Measurements from ENCODE around the gene CLTA.

The CLTA gene, protein sequence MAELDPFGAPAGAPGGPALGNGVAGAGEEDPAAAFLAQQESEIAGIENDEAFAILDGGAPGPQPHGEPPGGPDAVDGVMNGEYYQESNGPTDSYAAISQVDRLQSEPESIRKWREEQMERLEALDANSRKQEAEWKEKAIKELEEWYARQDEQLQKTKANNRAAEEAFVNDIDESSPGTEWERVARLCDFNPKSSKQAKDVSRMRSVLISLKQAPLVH

DNA sequence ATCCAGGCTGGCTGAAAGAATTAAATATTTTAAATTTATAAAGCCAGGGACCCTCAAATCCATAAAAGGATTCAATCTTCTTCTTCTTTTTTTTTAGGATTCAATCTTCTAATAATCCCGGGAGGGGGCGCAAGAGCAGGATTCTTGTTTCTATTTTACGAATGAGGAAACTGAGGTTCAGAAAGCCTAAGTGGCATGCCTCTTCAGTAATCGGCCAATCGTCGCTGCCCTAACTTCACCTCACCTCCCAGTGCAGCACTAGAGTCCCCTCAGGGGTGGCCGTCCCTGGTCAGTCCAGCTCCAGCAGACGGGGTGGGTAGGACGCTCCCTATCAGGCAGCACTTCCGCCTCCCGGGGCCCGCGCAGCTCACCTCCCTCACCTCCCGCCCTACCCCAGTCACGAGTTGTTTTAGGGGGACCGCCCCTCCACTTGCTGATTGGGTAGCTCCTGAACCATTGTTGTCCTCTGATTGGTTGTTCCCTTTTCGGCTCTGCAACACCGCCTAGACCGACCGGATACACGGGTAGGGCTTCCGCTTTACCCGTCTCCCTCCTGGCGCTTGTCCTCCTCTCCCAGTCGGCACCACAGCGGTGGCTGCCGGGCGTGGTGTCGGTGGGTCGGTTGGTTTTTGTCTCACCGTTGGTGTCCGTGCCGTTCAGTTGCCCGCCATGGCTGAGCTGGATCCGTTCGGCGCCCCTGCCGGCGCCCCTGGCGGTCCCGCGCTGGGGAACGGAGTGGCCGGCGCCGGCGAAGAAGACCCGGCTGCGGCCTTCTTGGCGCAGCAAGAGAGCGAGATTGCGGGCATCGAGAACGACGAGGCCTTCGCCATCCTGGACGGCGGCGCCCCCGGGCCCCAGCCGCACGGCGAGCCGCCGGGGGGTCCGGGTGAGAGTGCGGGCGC is at the start of gene CLTA:
CLTA (plus strand) TSS at position 534 of the 902 bp plus-strand sequence; CDS start at position 670, 136 bp downstream.
- peak; percentile 49 for TF ChIP-seq CTCF (IDR thresholded peaks at IDR 0.05; ENCODE audit: low read depth, low read length)
- H3K4me3 ChIP-seq (ENCODE audit: low read depth, low read length), result peak within 1 kb of the TSS; percentile 80

DNA sequence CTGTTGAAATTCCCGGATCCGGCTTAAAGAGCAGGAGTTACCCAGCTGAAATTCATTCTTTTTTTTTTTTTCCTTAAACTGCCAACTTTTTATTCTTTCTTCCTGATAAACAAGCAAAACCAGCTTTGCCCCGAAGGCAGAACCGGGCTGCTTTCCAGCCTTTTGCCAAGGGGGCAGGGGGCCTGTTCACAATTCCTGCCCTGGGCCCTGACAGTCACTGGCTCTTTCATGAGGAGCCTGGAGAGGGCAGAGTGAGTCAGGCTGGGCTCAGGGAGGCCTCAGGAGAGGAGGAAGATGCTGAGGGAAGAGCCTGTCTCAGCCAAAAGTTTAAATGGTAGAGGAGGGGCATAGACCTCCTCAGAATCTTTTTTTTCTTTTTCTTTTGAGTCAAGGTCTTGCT is 49.4 kb upstream of the CLTA start:
- H3K4me3 ChIP-seq (ENCODE audit: low read depth, low read length), result no peak overlapping the region
- TF ChIP-seq CTCF (IDR thresholded peaks at IDR 0.05; ENCODE audit: low read depth, low read length), result peak; percentile 43

DNA sequence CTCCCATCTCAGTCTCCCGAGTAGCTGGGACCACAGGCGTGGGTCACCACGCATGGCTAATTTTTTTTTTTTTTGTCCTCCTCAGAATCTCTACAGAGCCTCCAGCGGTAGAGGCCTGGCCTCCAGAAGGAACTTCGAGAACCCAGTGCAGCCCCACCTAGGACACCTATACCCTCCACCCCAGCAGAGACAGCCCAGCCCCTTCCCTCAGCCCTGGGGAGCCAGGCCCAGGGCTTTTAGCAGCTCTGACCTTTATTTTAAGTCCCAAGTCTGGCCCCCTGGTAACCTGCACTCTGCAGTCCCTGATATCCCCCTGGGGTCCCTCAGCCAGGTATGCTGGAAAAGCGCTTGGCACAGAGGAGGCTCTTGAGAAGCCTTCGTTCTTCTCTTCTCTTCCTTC is 49.0 kb upstream of the CLTA start:
- no peak overlapping the region for H3K4me3 ChIP-seq (ENCODE audit: low read depth, low read length)
- TF ChIP-seq CTCF (IDR thresholded peaks at IDR 0.05; ENCODE audit: low read depth, low read length), result no peak

- no peak overlapping the region for H3K4me3 ChIP-seq (ENCODE audit: low read depth, low read length)
- no peak for TF ChIP-seq CTCF (IDR thresholded peaks at IDR 0.05; ENCODE audit: low read depth, low read length)
Observed at GRCh38 chr9:36142510-36143244, 48.0 kb upstream of the CLTA start.

- no peak overlapping the region for H3K4me3 ChIP-seq (ENCODE audit: low read depth, low read length)
- TF ChIP-seq CTCF (IDR thresholded peaks at IDR 0.05; ENCODE audit: low read depth, low read length), result no peak
Observed at GRCh38 chr9:36143245-36143641, 47.5 kb upstream of the CLTA start.

DNA sequence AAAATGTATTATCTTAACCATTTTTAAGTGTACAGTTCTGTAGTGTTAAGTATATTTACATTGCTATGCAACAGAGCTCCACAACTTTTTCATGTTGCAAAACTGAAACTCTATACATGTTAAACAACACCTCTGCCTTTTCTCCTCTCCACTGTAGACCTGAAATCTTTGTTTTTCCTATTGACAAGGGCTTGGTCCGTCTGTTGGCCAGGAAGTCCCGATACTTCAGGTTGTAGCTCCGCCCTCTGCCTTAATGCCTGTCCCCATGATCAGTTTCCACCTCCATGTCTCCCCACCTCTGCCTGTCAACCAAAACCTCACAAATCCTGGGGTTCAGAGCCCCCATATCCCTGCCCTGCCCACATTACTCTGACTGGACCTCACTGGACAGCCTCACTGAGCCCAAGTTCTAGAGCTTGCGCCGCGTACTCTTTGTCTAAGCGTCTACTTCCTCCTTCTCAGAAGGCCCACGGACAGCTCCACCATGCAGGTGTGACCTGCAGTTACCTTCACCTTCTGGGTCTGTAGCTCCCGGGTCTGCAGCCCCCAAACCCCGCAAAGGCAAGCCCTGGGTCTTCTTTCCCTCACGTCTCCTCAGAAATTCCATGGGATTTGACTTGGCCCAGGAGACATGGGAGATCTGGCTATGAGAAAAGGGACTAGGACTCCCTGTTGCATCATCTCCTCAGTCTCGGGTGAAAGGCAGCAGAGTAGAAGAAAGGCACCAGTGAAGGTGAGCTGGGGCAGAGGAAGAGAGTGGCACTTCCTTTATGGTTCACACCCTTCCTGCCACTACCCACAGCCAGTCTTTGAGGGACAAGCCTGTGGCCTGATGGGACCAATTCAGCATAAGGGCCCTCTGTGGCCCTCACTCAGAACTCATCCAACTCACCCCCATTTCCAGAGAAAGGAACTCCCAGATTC is 46.1 kb upstream of the CLTA start:
- no peak for TF ChIP-seq CTCF (IDR thresholded peaks at IDR 0.05; ENCODE audit: low read depth, low read length)
- H3K4me3 ChIP-seq (ENCODE audit: low read depth, low read length), result no peak overlapping the region
